Measurements from ENCODE around the gene TRIM41. TPM values are rescaled to one million over a fixed set of nuclear protein-coding genes. Genes with fewer than 3 reads are reported as not detected.

TRIM41 gene
- total RNA-seq, 1 experiment from 2014 or later = 28.7 TPM

GRCh38 chr5:181233088-181233800, 10.2 kb downstream of the TRIM41 start:
- H3K27me3 ChIP-seq (replicated peaks; ENCODE audit: control insufficient read depth, insufficient read depth, low read length) = no peaks in the 10 kb centered on the region
- intact Hi-C loops (cut with micrococcal nuclease; ENCODE audit: unreplicated experiment) = no loop called here
- POLR2A ChIA-PET = no interaction called here
- no peak for TF ChIP-seq CTCF (IDR thresholded peaks at IDR 0.05; ENCODE audit: insufficient read depth in 1 of 2, low read depth in 1 of 2, low read length in 1 of 2, severe bottlenecking in 1 of 2, unreplicated experiment in 1 of 2)
- H3K27me3 Mint-ChIP-seq (ENCODE audit: insufficient read depth, unreplicated experiment) = no peaks in the 10 kb centered on the region
- peaks cover 11% of the 10 kb centered on the region for H3K36me3 ChIP-seq (ENCODE audit: control insufficient read depth, insufficient read depth, low read length)
- no peaks in the 10 kb centered on the region for H3K9me3 ChIP-seq
- peaks cover 75% of the 10 kb centered on the region for H3K36me3 Mint-ChIP-seq (ENCODE audit: insufficient read depth, unreplicated experiment)
- no TSS peak for BruUV-seq (replicated peaks)
- H3K4me1 Mint-ChIP-seq (ENCODE audit: low read depth, unreplicated experiment) = no peaks in the 10 kb centered on the region
- H3K4me1 ChIP-seq = no peaks in the 10 kb centered on the region
- H3K4me3 ChIP-seq (ENCODE audit: low read depth, low read length) = no peak overlapping the region
- H3K4me3 Mint-ChIP-seq (ENCODE audit: unreplicated experiment) = peak overlapping the region; percentile 10
- H3K9me3 Mint-ChIP-seq (ENCODE audit: unreplicated experiment) = no peaks in the 10 kb centered on the region
- H3K27ac Mint-ChIP-seq (ENCODE audit: unreplicated experiment) = peak overlapping the region; percentile 82
- DNase-seq = no peak
- CTCF ChIA-PET = no interaction called here

GRCh38 chr5:181233801-181234454, 10.8 kb downstream of the TRIM41 start:
- H3K9me3 ChIP-seq = no peaks in the 10 kb centered on the region
- ChIA-PET CTCF (no interaction called here), POLR2A (interaction anchor here (0.6 to 1.4 kb wide), 2 partner anchors 10 to 46 kb away, joined by 3 to 7 read pairs; partner anchors contain the start of gene TRIM41)
- Mint-ChIP-seq H3K4me3 (ENCODE audit: unreplicated experiment) (no peak overlapping the region), H3K27ac (ENCODE audit: unreplicated experiment) (peak overlapping the region; percentile 82), H3K36me3 (ENCODE audit: insufficient read depth, unreplicated experiment) (peaks cover 82% of the 10 kb centered on the region), H3K27me3 (ENCODE audit: insufficient read depth, unreplicated experiment) (no peaks in the 10 kb centered on the region), H3K4me1 (ENCODE audit: low read depth, unreplicated experiment) (no peaks in the 10 kb centered on the region), H3K9me3 (ENCODE audit: unreplicated experiment) (no peaks in the 10 kb centered on the region)
- peaks cover 12% of the 10 kb centered on the region for H3K36me3 ChIP-seq (ENCODE audit: control insufficient read depth, insufficient read depth, low read length)
- intact Hi-C loops (cut with micrococcal nuclease; ENCODE audit: unreplicated experiment) = no loop called here
- no peaks in the 10 kb centered on the region for H3K4me1 ChIP-seq
- no peaks in the 10 kb centered on the region for H3K27me3 ChIP-seq (replicated peaks; ENCODE audit: control insufficient read depth, insufficient read depth, low read length)
- no TSS peak for BruUV-seq (replicated peaks)
- no peak overlapping the region for H3K4me3 ChIP-seq (ENCODE audit: low read depth, low read length)
- DNase-seq = no peak
- no peak for TF ChIP-seq CTCF (IDR thresholded peaks at IDR 0.05; ENCODE audit: insufficient read depth in 1 of 2, low read depth in 1 of 2, low read length in 1 of 2, severe bottlenecking in 1 of 2, unreplicated experiment in 1 of 2)

- H3K4me3 Mint-ChIP-seq (ENCODE audit: unreplicated experiment) = peak overlapping the region; percentile 15
- no peaks in the 10 kb centered on the region for H3K27me3 Mint-ChIP-seq (ENCODE audit: insufficient read depth, unreplicated experiment)
- H3K36me3 Mint-ChIP-seq (ENCODE audit: insufficient read depth, unreplicated experiment) = peaks cover 84% of the 10 kb centered on the region
- no peak for DNase-seq
- Histone ChIP-seq H3K4me1 (no peaks in the 10 kb centered on the region), H3K4me3 (ENCODE audit: low read depth, low read length) (no peak overlapping the region), H3K36me3 (ENCODE audit: control insufficient read depth, insufficient read depth, low read length) (peaks cover 18% of the 10 kb centered on the region), H3K27me3 (replicated peaks; ENCODE audit: control insufficient read depth, insufficient read depth, low read length) (no peaks in the 10 kb centered on the region), H3K9me3 (no peaks in the 10 kb centered on the region)
- no peaks in the 10 kb centered on the region for H3K9me3 Mint-ChIP-seq (ENCODE audit: unreplicated experiment)
- intact Hi-C loops (cut with micrococcal nuclease; ENCODE audit: unreplicated experiment) = loop anchor here (1.0 kb wide), 1 partner anchor 11 kb away; the partner anchor contains the start of gene TRIM41
- H3K4me1 Mint-ChIP-seq (ENCODE audit: low read depth, unreplicated experiment) = no peaks in the 10 kb centered on the region
- TSS peak; percentile 34 for BruUV-seq (replicated peaks)
- H3K27ac Mint-ChIP-seq (ENCODE audit: unreplicated experiment) = peak overlapping the region; percentile 79
- ChIA-PET CTCF (no interaction called here), POLR2A (interaction anchor here (0.6 to 1.5 kb wide), 5 partner anchors 9 to 47 kb away, joined by 3 to 7 read pairs (median 5); partner anchors contain the start of genes RACK1 and TRIM41)
- TF ChIP-seq CTCF (IDR thresholded peaks at IDR 0.05; ENCODE audit: insufficient read depth in 1 of 2, low read depth in 1 of 2, low read length in 1 of 2, severe bottlenecking in 1 of 2, unreplicated experiment in 1 of 2) = no peak
These were observed 11.6 kb downstream of the TRIM41 start for GRCh38 chr5:181234455-181235306.
